DMS114 treated with DMSO at 0.1 percent for 48 hours (cell line): ENCODE data around the gene RPAP3.
A peak's percentile ranks its signal among the peaks of the same experiment; 100 is the strongest.

Experiments used
- DNase-seq: peaks from one replicate; lab custom pipeline; 2025; ENCODE audit not compliant: unreplicated experiment; lab: John Stamatoyannopoulos, UW

RPAP3 gene

GRCh38 chr12:47721431-47721973 lies 15.7 kb upstream of the RPAP3 start:
- no peak for DNase-seq

GRCh38 chr12:47718531-47718930 lies 12.7 kb upstream of the RPAP3 start:
- DNase-seq: no peak

GRCh38 chr12:47717443-47718193 lies 11.8 kb upstream of the RPAP3 start:
- no peak for DNase-seq

- DNase-seq: no peak
These were observed 11.2 kb upstream of the RPAP3 start for GRCh38 chr12:47717046-47717442.

GRCh38 chr12:47715877-47716548 lies 10.2 kb upstream of the RPAP3 start:
- DNase-seq: no peak

GRCh38 chr12:47715393-47715876 lies 9.6 kb upstream of the RPAP3 start:
- DNase-seq: peak; percentile 54

GRCh38 chr12:47714826-47715386 lies 9.1 kb upstream of the RPAP3 start:
- DNase-seq: no peak

- no peak for DNase-seq
These were observed 6.3 kb upstream of the RPAP3 start for GRCh38 chr12:47712171-47712570.

GRCh38 chr12:47711448-47711847 lies 5.6 kb upstream of the RPAP3 start:
- no peak for DNase-seq

- DNase-seq: no peak
These were observed 4.4 kb upstream of the RPAP3 start for GRCh38 chr12:47710278-47710677.

- DNase-seq: no peak
These were observed 3.8 kb upstream of the RPAP3 start for GRCh38 chr12:47709671-47710070.

GRCh38 chr12:47709237-47709636 lies 3.4 kb upstream of the RPAP3 start:
- DNase-seq: no peak

GRCh38 chr12:47707905-47708543 lies 2.2 kb upstream of the RPAP3 start:
- no peak for DNase-seq

- no peak for DNase-seq
These were observed 1.5 kb upstream of the RPAP3 start for GRCh38 chr12:47707355-47707754.

- DNase-seq: no peak
These were observed 633 bp downstream of the RPAP3 start for GRCh38 chr12:47705229-47705565.

- DNase-seq: no peak
These were observed 1.1 kb downstream of the RPAP3 start for GRCh38 chr12:47704719-47705118.

GRCh38 chr12:47700263-47700662 lies 5.6 kb downstream of the RPAP3 start:
- DNase-seq: no peak

GRCh38 chr12:47698631-47699030 lies 7.2 kb downstream of the RPAP3 start:
- no peak for DNase-seq

- no peak for DNase-seq
These were observed 7.8 kb downstream of the RPAP3 start for GRCh38 chr12:47698055-47698454.

GRCh38 chr12:47689215-47689614 lies 16.6 kb downstream of the RPAP3 start:
- DNase-seq: no peak

- DNase-seq: no peak
These were observed 18.2 kb downstream of the RPAP3 start for GRCh38 chr12:47687636-47688035.
